Thoracic aorta (tissue), 2 donors: ENCODE results near the gene BANP. TPM values are rescaled to one million over a fixed set of nuclear protein-coding genes. Genes with fewer than 3 reads are reported as not detected.
"Not testable (repeated sequence)": the region's sequence is repeated elsewhere in the genome, so short reads cannot be mapped to it uniquely, and the experiment has no call there.

Experiments
- ATAC-seq: fragments of 150-250 bp; one replicate; pipeline ENCODE4 v1.8.0; 2017; ENCODE audit warnings: low read depth; ENCODE audit not compliant: insufficient number of reproducible peaks, low FRiP score
- DNase-seq: peaks from one replicate; pipeline ENCODE4 v3.0.0-alpha.2; 2020; ENCODE audit warnings: low spot score
- H3K27ac ChIP-seq, 2 donors: fragments of 200-600 bp; sonication (generic); 1 replicate in 1 of 2; 2 replicates in 1 of 2; pipeline ENCODE4 v1.5.1; 2016; ENCODE audit warnings: mild to moderate bottlenecking in 2 of 2, moderate library complexity in 2 of 2
- H3K27me3 ChIP-seq: fragments of 200-600 bp; sonication (generic); replicated peaks from 2 replicates; pipeline ENCODE4 v1.6.0; 2016; ENCODE audit warnings: mild to moderate bottlenecking; ENCODE audit not compliant: insufficient read depth
- H3K36me3 ChIP-seq: fragments of 200-600 bp; sonication (generic); one replicate; pipeline ENCODE4 v1.5.1; 2016
- H3K4me1 ChIP-seq, 2 donors: fragments of 200-600 bp; sonication (generic); 1 replicate in 1 of 2; 2 replicates in 1 of 2; pipeline versions ENCODE4 v1.5.1 to v1.6.0; 2016; ENCODE audit warnings: low read depth in 2 of 2, mild to moderate bottlenecking in 1 of 2; ENCODE audit not compliant: control insufficient read depth in 1 of 2
- H3K4me3 ChIP-seq: fragments of 200-600 bp; sonication (generic); 2 replicates; pipeline ENCODE4 v1.5.1; 2016; ENCODE audit warnings: mild to moderate bottlenecking
- H3K9me3 ChIP-seq: fragments of 200-600 bp; sonication (generic); 2 replicates; pipeline ENCODE4 v1.5.1; 2016
- CTCF ChIP-seq: fragments of 200-600 bp; sonication (generic); IDR thresholded peaks from one replicate; pipeline ENCODE4 v1.5.1; 2019; ENCODE audit warnings: antibody characterized with exemption
- total RNA-seq, 2 donors: library from RNA; depleted of rRNA; stranded (reverse); fragments of >200 nt; gene quantifications; one replicate each; pipeline versions ENCODE4 v1.1.0 to v1.2.3, GENCODE V29; 2016

Gene BANP
- 10 to 100 TPM; 18.6 to 21.8 TPM for total RNA-seq

GRCh38 chr16:87950765-87951551 lies at the start of gene BANP:
Gene BANP (plus strand): TSS chr16:87951434. CDS start chr16:87975116, 23,682 bp downstream.
- DNase-seq (peak; percentile 90), ATAC-seq (peak; percentile 95)
- Histone ChIP-seq H3K36me3 (no peaks in the 10 kb centered on the region), H3K4me1 (peaks cover 15 to 34% of the 10 kb centered on the region in 2 donors), H3K27ac (peak within 1 kb of the TSS; percentile 92 to 94), H3K4me3 (peak within 1 kb of the TSS; percentile 84), H3K27me3 (no peaks in the 10 kb centered on the region), H3K9me3 (no peaks in the 10 kb centered on the region)
- peak; percentile 60 for TF ChIP-seq CTCF

- not testable (repeated sequence) for ATAC-seq, H3K27ac ChIP-seq, H3K4me3 ChIP-seq, H3K9me3 ChIP-seq, H3K4me1 ChIP-seq, DNase-seq, H3K36me3 ChIP-seq, H3K27me3 ChIP-seq
Observed at GRCh38 chr16:87904963-87905362, 46.3 kb upstream of the BANP start.

- not testable (repeated sequence) for DNase-seq, ATAC-seq, H3K27ac ChIP-seq, H3K4me1 ChIP-seq, H3K27me3 ChIP-seq, H3K4me3 ChIP-seq, H3K36me3 ChIP-seq, H3K9me3 ChIP-seq
Observed at GRCh38 chr16:87905521-87905920, 45.7 kb upstream of the BANP start.

GRCh38 chr16:87908101-87908500 lies 43.1 kb upstream of the BANP start:
- DNase-seq, H3K27ac ChIP-seq, H3K36me3 ChIP-seq, H3K4me3 ChIP-seq, H3K27me3 ChIP-seq, ATAC-seq, H3K9me3 ChIP-seq: not testable (repeated sequence)
- peaks cover 0 to 13% of the 10 kb centered on the region in 2 donors for H3K4me1 ChIP-seq

GRCh38 chr16:87909203-87909935 lies 41.9 kb upstream of the BANP start:
- not testable (repeated sequence) for H3K36me3 ChIP-seq, H3K27me3 ChIP-seq, ATAC-seq, DNase-seq, H3K4me3 ChIP-seq, H3K27ac ChIP-seq, H3K9me3 ChIP-seq
- TF ChIP-seq CTCF = peak; percentile 97
- H3K4me1 ChIP-seq = peaks cover 0 to 13% of the 10 kb centered on the region in 2 donors

GRCh38 chr16:87911106-87911763 lies 40.0 kb upstream of the BANP start:
- H3K36me3 ChIP-seq, H3K27me3 ChIP-seq, H3K9me3 ChIP-seq: not testable (repeated sequence)
- DNase-seq = peak; percentile 86
- Histone ChIP-seq H3K27ac (peak overlapping the region; percentile 76 to 77), H3K4me1 (peaks cover 0 to 13% of the 10 kb centered on the region in 2 donors), H3K4me3 (peak overlapping the region; percentile 34)
- peak; percentile 94 for ATAC-seq

GRCh38 chr16:87912691-87913090 lies 38.5 kb upstream of the BANP start:
- DNase-seq, H3K4me3 ChIP-seq, H3K9me3 ChIP-seq, H3K27me3 ChIP-seq, H3K27ac ChIP-seq, ATAC-seq, H3K36me3 ChIP-seq: not testable (repeated sequence)
- peaks cover 1 to 19% of the 10 kb centered on the region in 2 donors for H3K4me1 ChIP-seq

GRCh38 chr16:87914021-87914725 lies 37.1 kb upstream of the BANP start:
- H3K27me3 ChIP-seq, ATAC-seq: not testable (repeated sequence)

More at GRCh38 chr16:87914021-87914725, 37.1 kb upstream of the BANP start:
- not testable (repeated sequence) for DNase-seq, H3K4me3 ChIP-seq, H3K36me3 ChIP-seq, H3K9me3 ChIP-seq, H3K27ac ChIP-seq
- peaks cover 8 to 31% of the 10 kb centered on the region in 2 donors for H3K4me1 ChIP-seq
